Measurements from ENCODE around the gene ATF4. TPM values are rescaled to one million over a fixed set of nuclear protein-coding genes. Genes with fewer than 3 reads are reported as not detected.
A peak's percentile ranks its signal among the peaks of the same experiment; 100 is the strongest.

ATF4 gene
- total RNA-seq, 1 experiment from 2014 or later: 177 TPM

DNA sequence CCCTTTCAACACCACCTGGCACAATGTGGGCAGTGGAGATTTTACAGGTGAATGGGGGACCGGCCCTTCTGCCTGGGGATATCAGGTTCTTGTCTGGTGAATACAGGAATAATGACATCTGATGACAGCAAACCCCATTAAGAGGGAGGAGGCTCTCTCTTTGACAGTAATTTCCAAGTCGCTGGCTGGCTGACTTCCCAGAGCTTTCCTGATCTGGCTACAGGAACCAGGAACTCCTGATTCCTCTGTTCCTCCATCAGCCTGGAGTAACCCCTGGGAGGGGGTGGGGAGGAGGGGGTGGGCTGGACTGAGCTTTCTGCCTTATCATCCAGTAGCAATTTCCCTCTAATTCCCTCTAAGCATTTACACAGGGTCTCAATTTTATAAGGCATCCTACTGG lies 22.0 kb upstream of the ATF4 start:
- no peak for ATAC-seq

DNA sequence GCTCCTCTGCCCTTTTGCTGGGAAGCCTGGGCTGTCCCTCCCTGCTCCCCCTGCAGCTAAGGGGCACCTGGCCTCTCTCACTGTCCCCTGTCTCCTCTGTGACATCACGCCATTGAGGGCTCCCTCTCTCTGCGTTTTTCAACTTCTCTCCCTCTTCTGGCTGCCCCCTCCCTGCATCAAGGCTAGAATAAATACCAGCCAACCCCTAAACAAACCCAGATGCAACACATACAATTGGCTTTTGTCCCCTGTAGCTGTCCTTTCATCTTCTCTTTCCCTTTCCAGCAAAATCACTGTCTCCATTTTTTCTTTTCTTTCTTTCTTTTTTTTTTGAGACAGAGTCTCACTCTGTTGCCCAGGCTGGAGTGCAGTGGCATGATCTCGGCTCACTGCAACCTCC lies 21.6 kb upstream of the ATF4 start:
- no TSS peak for BruUV-seq (replicated peaks)
- Histone ChIP-seq H3K36me3 (ENCODE audit: control insufficient read depth, insufficient read depth, low read length) (peaks cover 5% of the 10 kb centered on the region; the same call in 1 of the 2 replicates), H3K9me3 (ENCODE audit: control insufficient read depth, insufficient read depth, low read depth, low read length) (no peaks in the 10 kb centered on the region), H3K4me1 (ENCODE audit: control insufficient read depth, insufficient read depth, low read length) (peaks cover 16% of the 10 kb centered on the region), H3K27ac (ENCODE audit: low read length) (no peak overlapping the region), H3K27me3 (ENCODE audit: control insufficient read depth, insufficient read depth, low read length) (no peaks in the 10 kb centered on the region), H3K4me3 (ENCODE audit: low read depth in 2 of 2, low read length in 2 of 2) (no peak overlapping the region)
- intact Hi-C loops (cut with micrococcal nuclease; ENCODE audit: unreplicated experiment) (loop anchor here (5.0 kb wide), 1 partner anchor 33 kb away; the partner anchor contains the start of gene RPS19BP1), in situ Hi-C loops (cut with HindIII; ENCODE audit: low pct_unique_long_range_greater_than_20kb, low sequenced_read_pairs) (no loop called here)
- DNase-seq (ENCODE audit: low read depth, low spot score): no peak
- ATAC-seq: no peak
- ChIA-PET POLR2A (interaction anchor here (1.0 kb wide), 1 partner anchor 21 kb away, joined by 4 read pairs; the partner anchor contains the start of gene ATF4), CTCF (no interaction called here)
- no peak for TF ChIP-seq CTCF (IDR thresholded peaks at IDR 0.05)

More for the DNA sequence above, 22.0 kb upstream of the ATF4 start:
- H3K4me1 ChIP-seq (ENCODE audit: control insufficient read depth, insufficient read depth, low read length): peaks cover 12% of the 10 kb centered on the region
- peaks cover 5% of the 10 kb centered on the region; the same call in 1 of the 2 replicates for H3K36me3 ChIP-seq (ENCODE audit: control insufficient read depth, insufficient read depth, low read length)
- TF ChIP-seq POLR2AphosphoS5 (IDR thresholded peaks at IDR 0.05; ENCODE audit: low read depth, low read length) (no peak), SIN3A (IDR thresholded peaks at IDR 0.05; ENCODE audit: borderline replicate concordance, insufficient read depth, low read depth, low read length) (no peak)
- TF ChIP-seq, protein P1, sequence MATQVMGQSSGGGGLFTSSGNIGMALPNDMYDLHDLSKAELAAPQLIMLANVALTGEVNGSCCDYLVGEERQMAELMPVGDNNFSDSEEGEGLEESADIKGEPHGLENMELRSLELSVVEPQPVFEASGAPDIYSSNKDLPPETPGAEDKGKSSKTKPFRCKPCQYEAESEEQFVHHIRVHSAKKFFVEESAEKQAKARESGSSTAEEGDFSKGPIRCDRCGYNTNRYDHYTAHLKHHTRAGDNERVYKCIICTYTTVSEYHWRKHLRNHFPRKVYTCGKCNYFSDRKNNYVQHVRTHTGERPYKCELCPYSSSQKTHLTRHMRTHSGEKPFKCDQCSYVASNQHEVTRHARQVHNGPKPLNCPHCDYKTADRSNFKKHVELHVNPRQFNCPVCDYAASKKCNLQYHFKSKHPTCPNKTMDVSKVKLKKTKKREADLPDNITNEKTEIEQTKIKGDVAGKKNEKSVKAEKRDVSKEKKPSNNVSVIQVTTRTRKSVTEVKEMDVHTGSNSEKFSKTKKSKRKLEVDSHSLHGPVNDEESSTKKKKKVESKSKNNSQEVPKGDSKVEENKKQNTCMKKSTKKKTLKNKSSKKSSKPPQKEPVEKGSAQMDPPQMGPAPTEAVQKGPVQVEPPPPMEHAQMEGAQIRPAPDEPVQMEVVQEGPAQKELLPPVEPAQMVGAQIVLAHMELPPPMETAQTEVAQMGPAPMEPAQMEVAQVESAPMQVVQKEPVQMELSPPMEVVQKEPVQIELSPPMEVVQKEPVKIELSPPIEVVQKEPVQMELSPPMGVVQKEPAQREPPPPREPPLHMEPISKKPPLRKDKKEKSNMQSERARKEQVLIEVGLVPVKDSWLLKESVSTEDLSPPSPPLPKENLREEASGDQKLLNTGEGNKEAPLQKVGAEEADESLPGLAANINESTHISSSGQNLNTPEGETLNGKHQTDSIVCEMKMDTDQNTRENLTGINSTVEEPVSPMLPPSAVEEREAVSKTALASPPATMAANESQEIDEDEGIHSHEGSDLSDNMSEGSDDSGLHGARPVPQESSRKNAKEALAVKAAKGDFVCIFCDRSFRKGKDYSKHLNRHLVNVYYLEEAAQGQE (IDR thresholded peaks at IDR 0.05; ENCODE audit: insufficient read depth in 1 of 2, low read depth in 2 of 2, low read length in 1 of 2): no peak
- POLR2A ChIA-PET: interaction anchor here (1.0 kb wide), 1 partner anchor 22 kb away, joined by 4 read pairs; the partner anchor contains the start of gene ATF4
- in situ Hi-C loops (cut with HindIII; ENCODE audit: low pct_unique_long_range_greater_than_20kb, low sequenced_read_pairs) (no loop called here), intact Hi-C loops (cut with micrococcal nuclease; ENCODE audit: unreplicated experiment) (loop anchor here (5.0 kb wide), 1 partner anchor 34 kb away; the partner anchor contains the start of gene RPS19BP1)
- H3K4me3 ChIP-seq (ENCODE audit: low read depth in 2 of 2, low read length in 2 of 2): no peak overlapping the region
- H3K27me3 ChIP-seq (ENCODE audit: control insufficient read depth, insufficient read depth, low read length): no peaks in the 10 kb centered on the region
- CTCF ChIA-PET: no interaction called here
- H3K27ac ChIP-seq (ENCODE audit: low read length): no peak overlapping the region
- BruUV-seq (replicated peaks): no TSS peak
- no peak for DNase-seq (ENCODE audit: low read depth, low spot score)
- no peaks in the 10 kb centered on the region for H3K9me3 ChIP-seq (ENCODE audit: control insufficient read depth, insufficient read depth, low read depth, low read length)

DNA sequence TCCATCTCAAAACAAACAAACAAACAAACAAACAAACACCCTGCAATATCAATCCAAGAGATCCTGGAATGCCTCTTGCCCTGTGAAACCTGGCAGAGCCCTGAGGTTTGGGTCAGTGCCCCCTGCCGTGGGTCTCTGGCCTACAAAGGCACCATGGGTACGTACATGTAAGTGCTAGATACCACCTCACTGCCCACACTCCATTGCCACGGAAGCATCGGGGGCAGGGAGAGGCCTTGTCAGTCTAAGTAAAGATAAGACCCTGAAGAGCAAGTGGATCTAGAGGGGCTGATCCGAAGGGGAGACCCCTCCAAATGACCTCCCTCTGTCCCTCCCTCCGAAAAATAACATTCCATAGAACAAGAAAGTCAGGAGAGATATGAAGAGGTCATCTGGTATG lies 20.3 kb upstream of the ATF4 start:
- intact Hi-C loops (cut with micrococcal nuclease; ENCODE audit: unreplicated experiment) (no loop called here), in situ Hi-C loops (cut with HindIII; ENCODE audit: low pct_unique_long_range_greater_than_20kb, low sequenced_read_pairs) (no loop called here)
- H3K4me1 ChIP-seq (ENCODE audit: control insufficient read depth, insufficient read depth, low read length): peaks cover 16% of the 10 kb centered on the region
- POLR2A ChIA-PET: interaction anchor here (0.6 kb wide), 1 partner anchor 103 kb away, joined by 5 read pairs; no protein-coding TSS in a partner anchor
- DNase-seq (ENCODE audit: low read depth, low spot score) (no peak), ATAC-seq (no peak)
- peaks cover 8% of the 10 kb centered on the region; the same call in 1 of the 2 replicates for H3K36me3 ChIP-seq (ENCODE audit: control insufficient read depth, insufficient read depth, low read length)
- CTCF ChIA-PET: no interaction called here
- BruUV-seq (replicated peaks): no TSS peak
- TF ChIP-seq CTCF (IDR thresholded peaks at IDR 0.05) (no peak), POLR2AphosphoS5 (IDR thresholded peaks at IDR 0.05; ENCODE audit: low read depth, low read length) (no peak), SIN3A (IDR thresholded peaks at IDR 0.05; ENCODE audit: borderline replicate concordance, insufficient read depth, low read depth, low read length) (no peak), TCF7L2 (IDR thresholded peaks at IDR 0.05; ENCODE audit: low read depth, low read length) (no peak)
- TF ChIP-seq, protein P1 (IDR thresholded peaks at IDR 0.05; ENCODE audit: insufficient read depth in 1 of 2, low read depth in 2 of 2, low read length in 1 of 2): no peak
- peak overlapping the region; percentile 89; the same call in 1 of the 2 replicates for H3K27ac ChIP-seq (ENCODE audit: low read length)
- no peaks in the 10 kb centered on the region for H3K27me3 ChIP-seq (ENCODE audit: control insufficient read depth, insufficient read depth, low read length)
- no peak overlapping the region for H3K4me3 ChIP-seq (ENCODE audit: low read depth in 2 of 2, low read length in 2 of 2)
- no peaks in the 10 kb centered on the region for H3K9me3 ChIP-seq (ENCODE audit: control insufficient read depth, insufficient read depth, low read depth, low read length)

Data from Panc1 (cell line).